Measurements from ENCODE around the gene PADI2. TPM values are rescaled to one million over a fixed set of nuclear protein-coding genes. Genes with fewer than 3 reads are reported as not detected.

Gene PADI2
- polyA plus RNA-seq, 1 experiment: not detected

DNA sequence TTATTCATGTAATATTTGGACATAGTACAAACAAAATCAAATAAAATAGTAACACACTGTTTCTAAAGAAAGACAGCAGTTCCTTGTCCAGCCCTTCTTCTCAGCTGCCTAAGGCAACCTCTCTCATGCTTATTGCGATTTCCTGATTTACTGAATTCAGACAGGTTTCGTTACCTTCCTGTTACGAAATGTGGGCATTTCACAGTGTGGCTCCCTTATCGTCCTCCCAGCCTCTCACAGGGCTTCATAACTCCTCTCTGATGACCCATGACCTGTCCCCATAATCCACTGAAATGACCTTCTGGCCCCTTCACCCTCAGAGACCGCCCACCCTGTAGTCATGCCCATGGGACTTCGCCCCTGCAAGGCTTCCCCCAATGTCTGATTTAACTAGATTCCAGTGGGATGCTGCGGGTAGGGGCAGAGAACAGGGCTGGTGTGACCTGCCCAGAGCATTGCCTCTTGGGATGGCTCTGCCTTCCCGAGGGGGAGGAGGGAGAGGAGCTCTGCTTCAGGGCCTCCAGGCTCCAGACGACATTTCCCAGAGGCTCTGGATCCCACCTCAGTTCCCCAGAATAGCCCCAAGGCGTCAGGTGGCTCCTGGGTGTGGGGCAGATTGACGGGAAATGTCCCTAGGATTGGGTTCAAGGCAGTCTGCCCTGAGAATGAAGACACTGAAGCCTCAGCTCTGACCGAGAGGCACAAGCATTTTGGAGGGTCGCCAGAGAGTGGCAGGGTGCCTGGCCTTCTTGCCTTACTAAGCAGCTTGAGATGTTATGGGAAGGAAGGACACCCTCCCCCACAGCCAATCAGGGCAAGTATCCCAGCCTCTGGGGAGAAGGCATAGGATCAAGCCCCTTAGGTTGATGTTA is 20.6 kb downstream of the PADI2 start:
- ChIA-PET POLR2A (no interaction called here), CTCF (interaction anchor here (1.0 kb wide), 1 partner anchor 308 kb away, joined by 3 read pairs; no protein-coding TSS in a partner anchor)
- Histone ChIP-seq H3K9me3 (ENCODE audit: control insufficient read depth, insufficient read depth, low read length) (no peaks in the 10 kb centered on the region; the same call in 1 of the 2 replicates), H3K27me3 (ENCODE audit: control insufficient read depth, insufficient read depth, low read length) (peaks cover 33% of the 10 kb centered on the region), H3K27ac (ENCODE audit: low read depth, low read length) (no peak overlapping the region), H3K4me3 (ENCODE audit: low read depth, low read length) (no peak overlapping the region)
- TF ChIP-seq, protein P1, sequence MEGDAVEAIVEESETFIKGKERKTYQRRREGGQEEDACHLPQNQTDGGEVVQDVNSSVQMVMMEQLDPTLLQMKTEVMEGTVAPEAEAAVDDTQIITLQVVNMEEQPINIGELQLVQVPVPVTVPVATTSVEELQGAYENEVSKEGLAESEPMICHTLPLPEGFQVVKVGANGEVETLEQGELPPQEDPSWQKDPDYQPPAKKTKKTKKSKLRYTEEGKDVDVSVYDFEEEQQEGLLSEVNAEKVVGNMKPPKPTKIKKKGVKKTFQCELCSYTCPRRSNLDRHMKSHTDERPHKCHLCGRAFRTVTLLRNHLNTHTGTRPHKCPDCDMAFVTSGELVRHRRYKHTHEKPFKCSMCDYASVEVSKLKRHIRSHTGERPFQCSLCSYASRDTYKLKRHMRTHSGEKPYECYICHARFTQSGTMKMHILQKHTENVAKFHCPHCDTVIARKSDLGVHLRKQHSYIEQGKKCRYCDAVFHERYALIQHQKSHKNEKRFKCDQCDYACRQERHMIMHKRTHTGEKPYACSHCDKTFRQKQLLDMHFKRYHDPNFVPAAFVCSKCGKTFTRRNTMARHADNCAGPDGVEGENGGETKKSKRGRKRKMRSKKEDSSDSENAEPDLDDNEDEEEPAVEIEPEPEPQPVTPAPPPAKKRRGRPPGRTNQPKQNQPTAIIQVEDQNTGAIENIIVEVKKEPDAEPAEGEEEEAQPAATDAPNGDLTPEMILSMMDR (IDR thresholded peaks at IDR 0.05; ENCODE audit: low read depth, low read length): no peak
- no peak for DNase-seq (ENCODE audit: low read depth, low spot score)

DNA sequence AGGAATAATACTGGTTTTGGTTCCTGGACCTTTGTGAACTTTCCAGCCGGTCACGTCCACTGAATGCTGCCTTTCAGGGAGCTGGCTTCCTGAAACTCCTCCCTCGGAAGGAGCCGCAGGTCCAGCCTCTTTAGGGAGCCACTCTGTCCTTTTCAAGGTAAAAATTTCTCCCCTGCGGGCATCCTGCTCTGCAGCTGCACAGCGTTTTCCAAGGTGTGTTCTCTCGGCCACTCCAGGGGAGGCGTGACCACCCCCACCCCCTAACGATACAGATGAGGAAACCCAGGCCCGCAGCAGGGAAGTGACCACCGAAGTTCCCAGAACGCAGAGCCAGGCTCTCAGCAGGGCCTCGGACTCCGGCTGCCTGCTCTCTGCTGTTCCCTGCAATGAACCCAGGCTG is 21.5 kb downstream of the PADI2 start:
- POLR2A ChIA-PET: no interaction called here
- Histone ChIP-seq H3K9me3 (ENCODE audit: control insufficient read depth, insufficient read depth, low read length) (peaks cover 7% of the 10 kb centered on the region; the same call in 1 of the 2 replicates), H3K27ac (ENCODE audit: low read depth, low read length) (no peak overlapping the region), H3K27me3 (ENCODE audit: control insufficient read depth, insufficient read depth, low read length) (peaks cover 33% of the 10 kb centered on the region), H3K4me3 (ENCODE audit: low read depth, low read length) (no peak overlapping the region)
- TF ChIP-seq, protein P1 (IDR thresholded peaks at IDR 0.05; ENCODE audit: low read depth, low read length): no peak
- CTCF ChIA-PET: no interaction called here
- DNase-seq (ENCODE audit: low read depth, low spot score): no peak

DNA sequence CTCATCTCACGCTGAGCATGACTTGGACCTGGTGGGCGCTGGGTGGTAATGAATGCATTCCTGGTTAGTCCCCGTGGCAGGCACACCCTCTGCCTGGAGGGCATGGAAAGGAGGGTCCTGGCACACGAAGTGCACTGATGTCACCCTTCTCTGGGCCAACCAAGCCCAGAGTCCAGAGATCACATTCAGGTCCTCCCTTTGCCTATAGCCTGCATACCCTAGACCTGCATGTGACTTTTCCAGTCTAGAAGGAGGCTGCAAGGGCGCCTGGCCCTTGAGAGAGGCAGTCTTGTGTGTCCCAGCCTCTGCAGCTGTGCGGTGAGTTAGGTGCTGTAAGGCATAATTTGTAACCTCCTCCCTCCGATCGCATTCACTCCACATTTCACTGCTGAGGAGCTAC is 22.1 kb downstream of the PADI2 start:
- TF ChIP-seq, protein P1 (IDR thresholded peaks at IDR 0.05; ENCODE audit: low read depth, low read length): no peak
- H3K27ac ChIP-seq (ENCODE audit: low read depth, low read length): no peak overlapping the region
- CTCF ChIA-PET: no interaction called here
- peaks cover 28% of the 10 kb centered on the region for H3K27me3 ChIP-seq (ENCODE audit: control insufficient read depth, insufficient read depth, low read length)
- H3K9me3 ChIP-seq (ENCODE audit: control insufficient read depth, insufficient read depth, low read length): peaks cover 7% of the 10 kb centered on the region; the same call in 1 of the 2 replicates
- H3K4me3 ChIP-seq (ENCODE audit: low read depth, low read length): no peak overlapping the region
- DNase-seq (ENCODE audit: low read depth, low spot score): no peak
- POLR2A ChIA-PET: no interaction called here

DNA sequence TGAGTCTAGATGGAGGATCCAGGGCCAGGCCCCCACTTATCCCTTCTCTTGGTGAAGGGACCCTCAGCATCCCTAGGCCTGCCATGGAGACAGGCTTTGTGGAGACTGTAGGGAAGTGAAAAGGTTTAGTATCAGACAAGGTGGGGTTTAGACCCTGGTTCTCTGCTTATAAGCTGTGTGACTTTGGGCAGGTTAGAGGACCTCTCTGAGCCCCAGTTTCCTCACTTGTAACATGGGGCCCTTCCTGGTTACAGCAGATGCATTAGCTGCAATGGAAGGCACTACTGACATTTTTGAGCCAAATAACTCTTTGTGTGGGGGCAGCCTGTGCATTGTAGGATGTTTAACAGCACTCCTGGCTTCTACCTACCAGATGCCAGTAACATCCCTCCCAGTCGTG is 22.7 kb downstream of the PADI2 start:
- no peak for DNase-seq (ENCODE audit: low read depth, low spot score)
- no peak overlapping the region for H3K4me3 ChIP-seq (ENCODE audit: low read depth, low read length)
- ChIA-PET POLR2A (no interaction called here), CTCF (no interaction called here)
- H3K27me3 ChIP-seq (ENCODE audit: control insufficient read depth, insufficient read depth, low read length): peaks cover 31% of the 10 kb centered on the region
- TF ChIP-seq, protein P1 (IDR thresholded peaks at IDR 0.05; ENCODE audit: low read depth, low read length): no peak
- H3K9me3 ChIP-seq (ENCODE audit: control insufficient read depth, insufficient read depth, low read length): peaks cover 9% of the 10 kb centered on the region; the same call in 1 of the 2 replicates
- H3K27ac ChIP-seq (ENCODE audit: low read depth, low read length): no peak overlapping the region

DNA sequence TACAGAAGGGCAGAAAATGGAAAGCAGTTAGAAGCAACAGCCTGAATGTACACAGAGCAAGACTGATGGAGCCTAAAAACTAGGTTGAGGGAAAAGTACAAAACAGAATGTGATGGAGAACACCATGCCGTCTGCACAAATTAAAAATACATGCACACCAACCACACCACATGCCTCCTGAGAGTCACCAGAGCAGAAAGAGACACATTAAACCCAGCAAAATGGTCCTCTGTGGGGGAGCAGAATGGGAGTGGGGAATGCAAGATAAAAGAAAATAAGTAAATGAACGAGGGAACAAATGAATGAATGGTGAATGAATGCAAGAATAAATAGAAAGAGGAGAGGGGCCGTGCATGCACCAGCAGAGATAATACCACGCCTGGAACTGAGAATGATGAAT is 24.1 kb downstream of the PADI2 start:
- no peak for DNase-seq (ENCODE audit: low read depth, low spot score)
- H3K9me3 ChIP-seq (ENCODE audit: control insufficient read depth, insufficient read depth, low read length): peaks cover 9% of the 10 kb centered on the region; the same call in 1 of the 2 replicates
- peaks cover 36% of the 10 kb centered on the region for H3K27me3 ChIP-seq (ENCODE audit: control insufficient read depth, insufficient read depth, low read length)
- TF ChIP-seq, protein P1 (IDR thresholded peaks at IDR 0.05; ENCODE audit: low read depth, low read length): no peak
- H3K27ac ChIP-seq (ENCODE audit: low read depth, low read length): no peak overlapping the region
- ChIA-PET POLR2A (no interaction called here), CTCF (no interaction called here)
- no peak overlapping the region for H3K4me3 ChIP-seq (ENCODE audit: low read depth, low read length)
